NCI-H69 (cell line): ENCODE data around the gene ACVRL1.

Source experiments
- DNase-seq: peaks from one replicate; lab custom pipeline; 2025; lab: John Stamatoyannopoulos, UW

ACVRL1 gene

GRCh38 chr12:51915951-51916350 lies 8.6 kb downstream of the ACVRL1 start:
- no peak for DNase-seq

- DNase-seq = no peak
Observed at GRCh38 chr12:51917041-51917590, 9.8 kb downstream of the ACVRL1 start.

- peak; percentile 64 for DNase-seq
Observed at GRCh38 chr12:51917746-51918453, 10.6 kb downstream of the ACVRL1 start.

- DNase-seq = no peak
Observed at GRCh38 chr12:51920046-51920445, 12.7 kb downstream of the ACVRL1 start.

DNA sequence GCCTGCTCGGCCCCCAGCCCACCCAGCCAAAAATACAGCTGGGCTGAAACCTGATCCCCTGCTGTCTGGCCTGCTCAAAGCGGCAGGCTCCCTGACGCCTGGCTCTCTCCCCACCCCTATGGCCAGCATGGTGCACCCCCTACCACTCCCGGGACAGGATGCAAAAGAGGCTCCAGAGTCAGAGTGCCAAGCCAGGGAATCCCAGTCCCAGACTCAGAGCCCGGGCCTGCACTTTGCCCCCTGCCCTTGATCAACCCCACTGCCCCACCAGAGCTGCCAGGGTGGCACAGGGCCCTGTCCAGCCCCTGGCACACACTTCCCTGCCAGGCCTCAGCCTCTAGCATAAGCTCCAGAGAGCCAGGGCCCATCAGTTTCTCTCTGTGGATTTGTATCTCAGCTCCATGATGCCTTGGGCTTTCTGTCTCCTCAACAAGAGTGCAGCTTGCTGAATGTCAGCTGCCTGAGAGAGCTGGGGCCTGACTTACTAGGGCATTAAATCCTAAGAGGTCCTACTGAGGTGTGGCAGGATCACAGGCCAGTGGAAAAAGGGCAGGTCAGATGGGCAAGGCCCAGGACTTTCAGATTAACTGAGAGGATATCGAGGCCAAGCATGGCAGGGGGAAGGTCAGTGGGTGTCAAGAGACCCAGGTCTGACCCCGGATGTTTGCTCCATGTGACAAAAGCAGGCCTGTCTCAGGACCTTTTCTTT lies 13.9 kb downstream of the ACVRL1 start:
- peak; percentile 76 for DNase-seq

DNA sequence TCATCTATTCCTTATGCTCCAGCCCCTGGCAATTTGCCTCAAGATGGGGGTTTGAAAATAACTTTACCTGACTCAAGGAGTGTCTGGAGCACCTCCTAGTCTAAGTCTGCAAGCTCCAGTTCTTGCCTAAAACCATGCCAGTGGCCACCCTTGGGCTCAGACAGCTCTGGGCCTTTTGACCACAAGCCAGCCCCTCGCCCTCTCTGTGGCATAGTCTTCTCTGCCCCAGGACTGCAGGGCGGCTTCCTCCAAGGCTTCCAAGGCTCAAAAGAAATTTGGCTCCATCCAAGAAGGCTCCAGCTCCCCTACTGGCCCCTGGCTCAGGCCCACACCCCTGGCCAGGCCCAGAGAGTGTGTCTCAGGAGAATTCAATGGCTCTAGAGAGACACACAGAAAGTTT lies 14.8 kb downstream of the ACVRL1 start:
- no peak for DNase-seq

GRCh38 chr12:51922762-51923505 lies 15.6 kb downstream of the ACVRL1 start:
- DNase-seq = no peak

DNA sequence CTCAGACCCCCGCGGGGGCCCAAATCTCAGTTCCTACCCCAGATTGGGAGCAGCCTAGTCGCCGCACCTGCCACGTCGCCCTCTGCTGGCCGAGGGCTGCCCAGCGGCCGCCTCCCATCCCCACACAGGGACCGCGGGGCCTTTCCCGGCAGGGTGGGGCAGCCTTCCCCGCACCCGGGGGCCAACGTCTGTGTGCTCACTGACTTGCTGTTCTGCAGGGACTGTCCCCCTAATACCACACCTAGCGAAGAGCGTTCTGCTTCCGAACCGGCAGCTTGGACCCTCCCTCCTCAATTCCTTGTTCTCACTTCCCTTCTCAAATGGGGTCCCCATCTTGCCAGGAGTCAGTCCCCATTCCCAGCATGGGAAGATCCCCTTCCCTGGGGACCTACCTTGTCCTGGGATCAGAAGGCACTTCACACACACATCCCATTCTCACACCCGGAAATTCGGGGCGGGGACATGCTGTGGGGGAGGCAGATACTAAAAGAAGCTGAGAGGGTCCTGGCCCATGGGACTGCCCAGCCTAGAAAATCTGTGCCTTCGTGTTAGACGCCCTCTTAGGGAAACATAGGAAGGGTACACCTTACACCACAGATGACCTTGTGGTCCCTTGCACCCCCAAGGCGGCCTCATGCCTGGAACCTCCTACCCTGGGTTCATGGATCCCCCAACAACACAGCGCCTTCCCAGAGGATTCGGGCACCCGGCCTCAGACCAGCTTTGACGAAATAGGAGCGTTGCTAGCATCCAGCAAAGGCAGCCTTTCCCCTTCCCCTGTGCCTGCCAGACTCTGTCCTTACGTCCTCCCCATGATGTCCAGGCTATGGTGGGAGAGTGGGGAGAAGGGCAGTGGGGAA lies 16.4 kb downstream of the ACVRL1 start:
- DNase-seq = peak; percentile 70

GRCh38 chr12:51924551-51925319 lies 17.4 kb downstream of the ACVRL1 start:
- DNase-seq = no peak

DNA sequence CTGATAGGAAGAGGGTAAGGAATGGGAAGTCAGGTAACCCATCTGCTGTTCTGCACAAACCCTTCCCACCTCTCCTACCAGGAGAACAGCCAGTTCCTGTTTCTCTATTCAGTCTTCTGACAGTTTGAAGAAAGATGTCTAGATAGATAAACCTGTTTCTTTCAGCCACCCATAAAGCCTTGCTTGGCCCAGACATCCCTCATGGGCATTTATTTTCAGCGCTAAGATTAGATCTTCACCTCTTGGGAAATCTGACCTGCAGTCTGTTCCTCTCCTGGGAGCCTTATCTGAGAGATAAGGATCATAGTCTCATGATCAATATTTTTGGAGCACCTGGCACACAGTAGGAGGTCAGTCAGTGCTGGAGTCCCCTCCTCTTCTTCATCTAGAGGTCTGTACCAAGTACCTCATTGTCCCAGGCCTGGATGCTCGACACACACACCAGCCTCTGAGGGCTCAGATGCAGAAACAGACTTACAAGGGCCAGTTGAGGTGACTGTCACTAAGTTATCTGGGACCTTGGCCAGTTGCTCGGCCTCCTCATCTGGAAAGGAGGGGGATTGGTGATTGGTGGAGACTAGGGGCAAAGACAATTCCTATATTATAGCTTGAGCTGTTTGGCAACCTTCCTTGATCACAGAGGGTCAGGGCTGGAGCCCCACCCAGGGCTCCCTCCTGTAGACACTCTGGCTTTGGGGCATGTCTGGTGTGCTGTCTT lies 18.2 kb downstream of the ACVRL1 start:
- DNase-seq = no peak

DNA sequence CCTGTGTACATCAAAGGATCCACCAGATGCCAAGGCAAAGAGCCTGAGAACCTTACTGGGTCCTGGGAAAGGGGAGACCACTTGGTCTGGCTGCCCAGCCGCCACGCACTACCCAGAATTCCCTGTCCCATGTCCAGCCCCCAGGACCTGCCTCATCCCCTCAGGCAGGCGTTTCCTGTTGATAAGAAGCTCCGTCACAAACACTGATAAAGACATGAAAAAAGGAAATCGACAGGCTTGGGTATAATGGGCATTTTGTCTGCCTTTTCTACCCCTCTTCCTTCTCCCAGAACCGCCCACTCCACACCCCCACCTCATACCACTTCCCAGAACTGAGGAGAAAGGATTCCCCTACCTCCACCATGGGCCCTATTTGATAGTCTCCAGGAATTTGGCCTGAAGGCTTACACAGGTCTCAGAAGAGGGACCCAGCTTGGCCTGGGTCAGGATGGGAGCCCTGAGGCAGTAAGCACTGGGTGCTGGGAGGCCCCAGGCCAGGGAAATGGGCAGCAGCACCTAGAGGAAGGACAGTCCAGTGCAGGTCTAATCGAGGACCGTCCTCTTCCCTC lies 18.8 kb downstream of the ACVRL1 start:
- DNase-seq = no peak

- DNase-seq = peak; percentile 66
Observed at GRCh38 chr12:51926718-51927117, 19.4 kb downstream of the ACVRL1 start.

GRCh38 chr12:51932218-51933076 lies 25.1 kb downstream of the ACVRL1 start:
- no peak for DNase-seq

GRCh38 chr12:51934080-51934479 lies 26.8 kb downstream of the ACVRL1 start:
- no peak for DNase-seq

DNA sequence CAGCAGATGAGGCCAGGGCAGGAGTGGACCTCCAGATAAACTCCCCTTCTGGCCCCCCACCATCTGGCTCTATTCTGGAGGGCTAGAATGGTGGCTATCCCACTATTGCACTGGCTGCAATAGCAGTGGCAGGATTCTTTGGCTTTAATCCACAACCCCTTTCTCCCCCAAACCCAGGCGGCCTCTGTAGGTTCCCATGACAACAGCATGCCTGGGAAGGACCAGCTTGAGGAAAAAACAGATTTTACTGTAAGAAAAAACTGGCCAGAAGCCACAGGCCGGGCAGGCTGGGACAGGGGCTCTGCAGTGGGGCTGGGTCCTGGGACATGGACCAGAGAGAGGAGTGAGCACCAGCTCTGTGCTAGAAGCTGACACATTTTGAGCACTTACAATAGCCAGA lies 30.6 kb downstream of the ACVRL1 start:
- no peak for DNase-seq

GRCh38 chr12:51938726-51939125 lies 31.4 kb downstream of the ACVRL1 start:
- peak; percentile 43 for DNase-seq

- DNase-seq = peak; percentile 94
Observed at GRCh38 chr12:51941011-51941581, 33.8 kb downstream of the ACVRL1 start.

DNA sequence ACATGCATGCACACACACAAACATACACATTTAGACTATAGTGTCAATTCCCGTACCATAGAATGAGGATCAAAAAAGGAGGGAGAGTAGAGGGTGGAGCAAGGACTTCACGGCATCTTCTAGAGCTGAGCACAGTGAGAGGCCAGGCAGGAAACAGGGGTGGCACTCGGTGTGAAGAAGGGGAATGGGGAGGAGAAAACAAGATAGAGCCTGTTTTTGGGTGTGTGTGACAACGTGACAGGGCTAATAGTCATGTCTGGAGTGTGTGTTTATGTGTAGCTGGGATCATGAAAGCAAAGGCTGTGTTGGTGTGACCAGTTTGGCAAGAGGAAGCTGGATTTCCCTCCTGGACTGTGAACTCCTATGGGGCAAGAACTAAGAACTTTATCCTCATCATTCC lies 34.3 kb downstream of the ACVRL1 start:
- DNase-seq = peak; percentile 88

DNA sequence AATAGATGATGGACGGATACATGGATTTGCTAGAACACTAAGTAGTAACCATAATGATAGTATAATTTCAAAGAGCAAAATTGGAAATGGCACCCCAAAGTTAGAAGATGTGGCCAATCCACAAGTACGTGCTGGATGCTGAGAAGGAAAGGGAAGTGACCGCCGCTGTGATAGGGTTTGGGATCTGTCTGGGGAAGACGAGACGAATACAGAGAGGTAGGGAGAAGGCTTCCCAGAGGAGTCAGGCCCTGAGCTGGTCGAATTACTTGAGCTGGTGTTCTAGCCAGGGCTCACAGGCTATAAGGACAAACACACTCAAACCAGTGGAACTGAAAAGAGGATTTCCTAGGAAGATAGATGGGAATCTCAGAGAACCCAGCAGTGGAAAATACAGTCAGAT lies 34.8 kb downstream of the ACVRL1 start:
- DNase-seq = no peak
